Vagina (tissue), 2 donors: Measurements from ENCODE around the gene OPN1SW. TPM values are rescaled to one million over a fixed set of nuclear protein-coding genes. Genes with fewer than 3 reads are reported as not detected.

Experiments
- DNase-seq, 2 donors: peaks; one replicate each; pipeline ENCODE4 v3.0.0-alpha.2; 2017; ENCODE audit errors: extremely low spot score in 2 of 2
- H3K27ac ChIP-seq: fragments of 200-600 bp; sonication (generic); one replicate; pipeline ENCODE4 v1.5.1; 2019
- H3K27me3 ChIP-seq: fragments of 200-600 bp; sonication (generic); one replicate; pipeline ENCODE4 v1.5.1; 2019
- H3K36me3 ChIP-seq, 2 donors: fragments of 200-600 bp; sonication (generic); one replicate each; pipeline ENCODE4 v1.5.1; 2017 to 2019
- H3K4me1 ChIP-seq: fragments of 200-600 bp; sonication (generic); one replicate; pipeline ENCODE4 v1.5.1; 2019
- H3K4me3 ChIP-seq, 2 donors: fragments of 200-600 bp; sonication (generic); 1 replicate in 1 of 2; 2 replicates in 1 of 2; pipeline ENCODE4 v1.5.1; 2016 to 2019
- H3K9me3 ChIP-seq: fragments of 200-600 bp; sonication (generic); one replicate; pipeline ENCODE4 v1.5.1; 2019
- CTCF ChIP-seq, 3 experiments: fragments of 450-650 bp in 2 of 3; fragments of 200-600 bp in 1 of 3; sonication (generic) in 1 of 3; IDR thresholded peaks; one replicate each; pipeline ENCODE4 v1.5.1; 2017 to 2019; ENCODE audit warnings: antibody characterized with exemption in 3 of 3, mild to moderate bottlenecking in 2 of 3, moderate library complexity in 2 of 3
- POLR2A ChIP-seq, 2 donors: fragments of 450-650 bp; IDR thresholded peaks; one replicate each; pipeline ENCODE4 v1.6.1; 2017; ENCODE audit warnings: antibody characterized with exemption in 2 of 2, mild to moderate bottlenecking in 2 of 2, moderate library complexity in 2 of 2
- POLR2AphosphoS5 ChIP-seq, 2 donors: sonication (generic); formaldehyde crosslinking; IDR thresholded peaks; one replicate each; pipeline ENCODE4 v1.9.0; 2017; ENCODE audit warnings: antibody characterized with exemption in 2 of 2, mild to moderate bottlenecking in 2 of 2, low read depth in 1 of 2; ENCODE audit not compliant: insufficient read depth in 1 of 2
- intact Hi-C: fragments of 100-400 bp; cut with DNase I; formaldehyde crosslinking; loops from one replicate; pipeline ENCODE4 v1.15.1; 2023
- total RNA-seq: library from RNA; depleted of rRNA; stranded (reverse); fragments of >200 nt; gene quantifications from one replicate; pipeline ENCODE4 v1.2.3, GENCODE V29; 2016

The OPN1SW gene
- total RNA-seq, 1 donor from 2014 or later: not detected

GRCh38 chr7:128740996-128741395, 34.6 kb downstream of the OPN1SW start:
- DNase-seq: no peak
- H3K27me3 ChIP-seq: no peaks in the 10 kb centered on the region
- peak overlapping the region; percentile 88 for H3K27ac ChIP-seq
- no peak for TF ChIP-seq POLR2A (IDR thresholded peaks at IDR 0.05)
- no peak for TF ChIP-seq POLR2AphosphoS5 (IDR thresholded peaks at IDR 0.05; ENCODE audit: insufficient read depth in 1 of 2, low read depth in 1 of 2)
- TF ChIP-seq CTCF (IDR thresholded peaks at IDR 0.05): no peak
- H3K36me3 ChIP-seq: no peaks in the 10 kb centered on the region
- intact Hi-C loops: no loop called here
- no peaks in the 10 kb centered on the region for H3K9me3 ChIP-seq
- peaks cover 68% of the 10 kb centered on the region for H3K4me1 ChIP-seq
- H3K4me3 ChIP-seq: peak overlapping the region; percentile 92 to 97

- Histone ChIP-seq H3K36me3 (no peaks in the 10 kb centered on the region), H3K4me3 (peak overlapping the region; percentile 92 to 97), H3K4me1 (peaks cover 62% of the 10 kb centered on the region), H3K9me3 (no peaks in the 10 kb centered on the region), H3K27ac (peak overlapping the region; percentile 88), H3K27me3 (no peaks in the 10 kb centered on the region)
- no peak for DNase-seq
- intact Hi-C loops: loop anchor here (2.0 to 10.0 kb wide), 2 partner anchors 17 to 125 kb away; partner anchors contain the start of gene ATP6V1F
- TF ChIP-seq POLR2A (IDR thresholded peaks at IDR 0.05): no peak
- TF ChIP-seq CTCF (IDR thresholded peaks at IDR 0.05): no peak
- no peak for TF ChIP-seq POLR2AphosphoS5 (IDR thresholded peaks at IDR 0.05; ENCODE audit: insufficient read depth in 1 of 2, low read depth in 1 of 2)
These were observed 35.5 kb downstream of the OPN1SW start for GRCh38 chr7:128739990-128740682.

- peak in 1 of 2 donors; percentile 86 for TF ChIP-seq POLR2A (IDR thresholded peaks at IDR 0.05)
- no peak for TF ChIP-seq CTCF (IDR thresholded peaks at IDR 0.05)
- peak; percentile 88 to 98 for TF ChIP-seq POLR2AphosphoS5 (IDR thresholded peaks at IDR 0.05; ENCODE audit: insufficient read depth in 1 of 2, low read depth in 1 of 2)
- Histone ChIP-seq H3K27ac (peak within 1 kb of the TSS; percentile 88), H3K9me3 (no peaks in the 10 kb centered on the region), H3K4me1 (peaks cover 56% of the 10 kb centered on the region), H3K4me3 (peak within 1 kb of the TSS; percentile 92 to 97), H3K36me3 (no peaks in the 10 kb centered on the region), H3K27me3 (no peaks in the 10 kb centered on the region)
- intact Hi-C loops: loop anchor here (2.0 to 10.0 kb wide), 2 partner anchors 17 to 125 kb away; partner anchors contain the start of gene ATP6V1F
- DNase-seq: peak in 1 of 2 donors; percentile 98
These were observed 36.3 kb downstream of the OPN1SW start, which contains the start of gene CALU for GRCh38 chr7:128739048-128739962. CALU (plus strand) TSS chr7:128739359; CDS start chr7:128748584, 9,225 bp downstream.

GRCh38 chr7:128738570-128739047, 37.0 kb downstream of the OPN1SW start:
- Histone ChIP-seq H3K27ac (peak overlapping the region; percentile 88), H3K4me3 (peak overlapping the region; percentile 92 to 97), H3K36me3 (no peaks in the 10 kb centered on the region), H3K4me1 (peaks cover 49% of the 10 kb centered on the region), H3K9me3 (no peaks in the 10 kb centered on the region), H3K27me3 (no peaks in the 10 kb centered on the region)
- TF ChIP-seq POLR2A (IDR thresholded peaks at IDR 0.05): no peak
- TF ChIP-seq POLR2AphosphoS5 (IDR thresholded peaks at IDR 0.05; ENCODE audit: insufficient read depth in 1 of 2, low read depth in 1 of 2): no peak
- no peak for TF ChIP-seq CTCF (IDR thresholded peaks at IDR 0.05)
- DNase-seq: peak in 1 of 2 donors; percentile 88
- intact Hi-C loops: loop anchor here (2.0 to 10.0 kb wide), 2 partner anchors 18 to 126 kb away; partner anchors contain the start of gene ATP6V1F
